Psoas muscle (tissue), 8 donors: ENCODE results near the gene NR5A2. TPM values are rescaled to one million over a fixed set of nuclear protein-coding genes. Genes with fewer than 3 reads are reported as not detected.
A peak's percentile ranks its signal among the peaks of the same experiment; 100 is the strongest.

Source experiments
- ATAC-seq, 4 donors: fragments of 200-7000 bp; cut with Tn5 transposase; one replicate each; pipeline ENCODE4 v1.9.1; 2020; ENCODE audit warnings: moderate library complexity in 3 of 4, mild to moderate bottlenecking in 2 of 4
- DNase-seq, 2 donors: peaks; one replicate each; pipeline ENCODE4 v3.0.0-alpha.2; 2020
- H3K27ac ChIP-seq: fragments of 200-600 bp; one replicate; pipeline ENCODE4 v1.8.0; 2022
- H3K27me3 ChIP-seq, 3 donors: fragments of 200-600 bp in 1 of 3; one replicate each; pipeline versions ENCODE4 v1.6.1 to v1.8.0; 2013 to 2022; ENCODE audit warnings: low read length in 2 of 3, mild to moderate bottlenecking in 2 of 3, moderate library complexity in 1 of 3; ENCODE audit not compliant: insufficient read depth in 3 of 3
- H3K36me3 ChIP-seq, 2 donors: fragments of 200-600 bp in 1 of 2; one replicate each; pipeline versions ENCODE4 v1.6.1 to v1.8.0; 2013 to 2022; ENCODE audit warnings: low read depth in 1 of 2, mild to moderate bottlenecking in 1 of 2, moderate library complexity in 1 of 2; ENCODE audit not compliant: insufficient read depth in 1 of 2
- H3K4me1 ChIP-seq: fragments of 200-600 bp; one replicate; pipeline ENCODE4 v1.8.0; 2022
- H3K4me3 ChIP-seq: fragments of 200-600 bp; one replicate; pipeline ENCODE4 v1.8.0; 2022; ENCODE audit warnings: mild to moderate bottlenecking
- H3K9me3 ChIP-seq: fragments of 200-600 bp; one replicate; pipeline ENCODE4 v1.8.0; 2022
- CTCF ChIP-seq: fragments of 200-600 bp; IDR thresholded peaks from one replicate; pipeline ENCODE4 v1.8.0; 2022; ENCODE audit warnings: antibody characterized with exemption
- WGBS, 3 donors: extraction: QIAGEN DNeasy Blood & Tissue Kit; methylation state at CpG; one replicate each; pipeline versions ENCODE4 v1.1.6 to v1.1.7; 2013; 5-methylcytosine and 5-hydroxymethylcytosine counted together
- intact Hi-C, 2 donors: fragments of 100-400 bp; cut with DNase I; formaldehyde crosslinking; loops; one replicate each; pipeline versions ENCODE4 v1.11.0 to v1.14.2; 2022
- polyA plus RNA-seq, 3 donors: library from polyadenylated mRNA; stranded (reverse); fragments of 200-250 nt; gene quantifications; one replicate each; pipeline ENCODE4 v1.2.3, GENCODE V29; 2013
- total RNA-seq, 4 donors: library from RNA; stranded (reverse); fragmentation: NEBNext Ultra II Directional in 2 of 4; extraction: Animal tissue kit (Norgen Biotek cat#: 25700) in 2 of 4; gene quantifications; one replicate each; pipeline versions ENCODE4 v1.2.1 to v1.2.4, GENCODE V29; 2021 to 2023
- donor health status: healthy with polysubstance abuse.
- donor health status: DM: no; HTN: no; CAD: no; lungs with moderate emphysema.
- donor health status: Bipolar disorder and iron deficiency.
- donor health status: healthy.
- donor health status: DM: yes; HTN: yes; CAD: no.
- donor health status: DM: no; HTN: no; CAD: no.
- donor health status: DM: no; HTN: no; CAD: no.
- donor health status: DM: yes; HTN: yes; CAD: no.

The NR5A2 gene
- total and polyA plus RNA-seq, 7 donors: 0.27 to 1.2 (median 0.60) TPM

- peaks cover 0 to 99% (median 51%) of the 10 kb centered on the region in 3 donors for H3K27me3 ChIP-seq
- no peaks in the 10 kb centered on the region for H3K36me3 ChIP-seq
- no peak overlapping the region for H3K27ac ChIP-seq
- WGBS, 3 donors: 50 to 68% (median 60%) methylated on average over 18 of the region's 18 CpGs
- no peak for TF ChIP-seq CTCF
- peaks cover 22% of the 10 kb centered on the region for H3K4me1 ChIP-seq
- no peak overlapping the region for H3K4me3 ChIP-seq
- ATAC-seq: no peak
- intact Hi-C loops: no loop called here
- H3K9me3 ChIP-seq: no peaks in the 10 kb centered on the region
- no peak for DNase-seq
These were observed 9.2 kb downstream of the NR5A2 start for GRCh38 chr1:200036619-200037270.

- Histone ChIP-seq H3K36me3 (no peaks in the 10 kb centered on the region), H3K27ac (no peak overlapping the region), H3K4me3 (no peak overlapping the region), H3K9me3 (no peaks in the 10 kb centered on the region), H3K27me3 (peaks cover 0 to 99% (median 59%) of the 10 kb centered on the region in 3 donors), H3K4me1 (peaks cover 22% of the 10 kb centered on the region)
- TF ChIP-seq CTCF: no peak
- no peak for DNase-seq
- no peak for ATAC-seq
- WGBS, 3 donors: 68 to 97% (median 78%) methylated on average over 2 of the region's 2 CpGs
- intact Hi-C loops: no loop called here
These were observed 10.0 kb downstream of the NR5A2 start for GRCh38 chr1:200037501-200037900.

GRCh38 chr1:200037904-200038303 lies 10.4 kb downstream of the NR5A2 start:
- 82 to 85% (median 84%) methylated on average over 8 of the region's 8 CpGs for WGBS, 3 donors
- Histone ChIP-seq H3K27me3 (peaks cover 0 to 99% (median 61%) of the 10 kb centered on the region in 3 donors), H3K9me3 (no peaks in the 10 kb centered on the region), H3K27ac (no peak overlapping the region), H3K36me3 (no peaks in the 10 kb centered on the region), H3K4me1 (peaks cover 22% of the 10 kb centered on the region), H3K4me3 (no peak overlapping the region)
- no peak for TF ChIP-seq CTCF
- ATAC-seq (no peak), DNase-seq (no peak)
- intact Hi-C loops: no loop called here

GRCh38 chr1:200038325-200038980 lies 10.9 kb downstream of the NR5A2 start:
- Histone ChIP-seq H3K27ac (no peak overlapping the region), H3K9me3 (no peaks in the 10 kb centered on the region), H3K4me1 (peaks cover 22% of the 10 kb centered on the region), H3K27me3 (peaks cover 0 to 99% (median 61%) of the 10 kb centered on the region in 3 donors), H3K4me3 (peak overlapping the region; percentile 63), H3K36me3 (no peaks in the 10 kb centered on the region)
- DNase-seq (no peak), ATAC-seq (no peak)
- intact Hi-C loops: no loop called here
- TF ChIP-seq CTCF: no peak
- 35 to 44% (median 38%) methylated on average over 29 to 32 of the region's 32 CpGs for WGBS, 3 donors
